Measurements from ENCODE around the gene HIVEP2. TPM values are rescaled to one million over a fixed set of nuclear protein-coding genes. Genes with fewer than 3 reads are reported as not detected.

The HIVEP2 gene
- total RNA-seq, 2 donors from 2014 or later: 23.8 to 33.1 TPM

GRCh38 chr6:142816486-142816885 is 128.5 kb downstream of the HIVEP2 start:
- no peak for DNase-seq (ENCODE audit: low spot score in 2 of 2)
- Mint-ChIP-seq H3K9me3 (peaks cover 4 to 7% of the 10 kb centered on the region in 2 donors), H3K36me3 (peaks cover 4 to 36% of the 10 kb centered on the region in 2 donors), H3K27ac (no peak overlapping the region)
- ATAC-seq: no peak

GRCh38 chr6:142816031-142816430 is 128.9 kb downstream of the HIVEP2 start:
- peaks cover 7 to 32% of the 10 kb centered on the region in 2 donors for H3K36me3 Mint-ChIP-seq
- no peak overlapping the region for H3K27ac Mint-ChIP-seq
- no peak for DNase-seq (ENCODE audit: low spot score in 2 of 2)

DNA sequence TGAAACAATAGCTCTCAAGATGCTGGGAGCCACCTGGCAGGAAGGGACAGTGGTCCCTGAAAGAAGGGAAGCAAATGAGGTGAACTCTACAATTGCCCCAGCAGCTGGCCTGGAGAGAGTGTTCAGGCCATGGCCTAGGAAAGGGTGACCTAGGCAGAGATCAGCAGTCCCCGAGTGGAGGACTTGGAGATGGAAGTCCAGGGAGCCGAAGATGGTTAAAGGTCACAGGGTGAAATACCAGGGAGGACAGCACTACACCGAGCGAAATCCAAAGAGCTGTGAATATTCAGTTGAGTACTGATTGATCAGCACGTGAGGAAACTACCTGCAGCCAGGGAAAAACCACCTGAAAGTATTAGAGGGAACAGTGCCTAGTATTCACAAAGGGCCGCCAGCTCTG is 133.1 kb downstream of the HIVEP2 start:
- peaks cover 8 to 46% of the 10 kb centered on the region in 2 donors for H3K36me3 Mint-ChIP-seq
- DNase-seq (ENCODE audit: low spot score in 2 of 2) (no peak), ATAC-seq (peak in 1 of 2 donors; percentile 12)

More at GRCh38 chr6:142816031-142816430, 128.9 kb downstream of the HIVEP2 start:
- H3K9me3 Mint-ChIP-seq: peaks cover 4 to 7% of the 10 kb centered on the region in 2 donors
- no peak for ATAC-seq

DNA sequence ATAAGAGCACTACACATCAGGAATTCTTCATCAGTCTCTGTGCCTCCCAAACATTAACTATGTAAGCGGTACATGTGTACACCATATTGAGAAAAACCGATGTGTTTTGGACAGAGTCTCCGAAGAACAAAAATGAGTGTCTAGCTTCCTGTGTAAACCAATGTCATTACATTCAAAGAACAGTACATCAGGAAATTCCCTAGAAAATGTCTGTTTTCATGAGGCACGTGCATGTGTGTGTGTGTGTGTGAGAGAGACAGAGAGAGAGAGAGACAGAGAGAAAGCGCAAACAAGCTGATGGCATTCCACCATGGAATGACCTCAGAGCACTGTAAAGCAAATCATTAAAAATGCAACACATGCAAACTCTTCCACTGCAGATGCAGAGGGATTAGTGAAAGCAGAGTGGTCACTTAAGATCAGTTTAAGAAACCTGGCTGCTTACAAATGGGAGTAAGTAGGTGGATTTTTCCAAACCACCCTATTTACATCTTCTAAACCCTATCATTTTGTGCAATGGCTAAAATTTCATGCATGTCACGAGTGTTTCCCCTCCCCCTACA is 133.9 kb downstream of the HIVEP2 start:
- ATAC-seq (peak; percentile 69 to 83), DNase-seq (ENCODE audit: low spot score in 2 of 2) (no peak)
- Mint-ChIP-seq H3K36me3 (peaks cover 8 to 45% of the 10 kb centered on the region in 2 donors), H3K9me3 (no peaks in the 10 kb centered on the region), H3K27ac (peak overlapping the region; percentile 61 to 73)

More for the DNA sequence above, 133.1 kb downstream of the HIVEP2 start:
- peaks cover 0 to 7% of the 10 kb centered on the region in 2 donors for H3K9me3 Mint-ChIP-seq
- H3K27ac Mint-ChIP-seq: peak overlapping the region; percentile 39 to 73

DNA sequence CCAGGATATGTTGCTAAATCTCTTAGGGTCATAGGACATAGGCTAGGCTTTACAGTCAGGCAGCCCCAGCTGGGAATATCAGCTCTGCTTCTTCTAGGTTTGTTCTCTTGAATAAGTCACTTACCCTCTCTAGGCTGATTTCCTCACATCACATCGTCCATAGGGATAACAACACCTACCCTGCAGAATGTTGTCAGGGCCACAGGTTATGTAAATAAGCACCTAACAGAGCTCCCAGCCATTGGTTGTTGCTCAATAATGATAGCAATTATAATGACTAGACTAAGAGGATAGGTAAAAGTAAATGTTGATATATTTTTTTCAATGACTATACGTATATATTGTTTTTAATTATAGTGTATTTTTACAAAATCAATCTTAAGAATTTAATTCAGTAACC is 135.0 kb downstream of the HIVEP2 start:
- no peaks in the 10 kb centered on the region for H3K9me3 Mint-ChIP-seq
- ATAC-seq (no peak), DNase-seq (ENCODE audit: low spot score in 2 of 2) (no peak)
- no peak overlapping the region for H3K27ac Mint-ChIP-seq
- peaks cover 5 to 48% of the 10 kb centered on the region in 2 donors for H3K36me3 Mint-ChIP-seq

- H3K27ac Mint-ChIP-seq: peak overlapping the region in 1 of 2 donors; percentile 78
- ATAC-seq: no peak
- H3K9me3 Mint-ChIP-seq: no peaks in the 10 kb centered on the region
- DNase-seq (ENCODE audit: low spot score in 2 of 2): no peak
- peaks cover 4 to 37% of the 10 kb centered on the region in 2 donors for H3K36me3 Mint-ChIP-seq
Measured at GRCh38 chr6:142808405-142809061, 136.4 kb downstream of the HIVEP2 start.

DNA sequence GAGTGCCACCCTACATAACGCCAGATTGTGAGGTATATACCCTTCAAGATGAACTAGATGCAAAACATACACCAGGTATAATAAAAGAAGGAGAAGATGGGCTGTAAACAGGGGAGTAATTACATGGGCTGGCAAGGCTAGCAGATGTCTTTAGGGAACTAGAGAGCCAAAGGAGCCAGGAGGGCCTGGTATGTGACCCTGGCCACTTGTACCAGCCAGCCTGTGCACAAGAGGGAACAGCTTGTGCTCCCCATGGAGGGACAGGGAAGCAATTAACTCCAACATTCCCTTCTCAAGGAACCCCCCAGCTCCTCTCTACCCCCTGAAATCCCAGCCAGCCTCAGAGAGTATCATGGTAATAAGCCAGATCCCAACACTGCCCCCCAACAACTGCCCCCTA is 139.9 kb downstream of the HIVEP2 start:
- Mint-ChIP-seq H3K36me3 (peaks cover 7 to 61% of the 10 kb centered on the region in 2 donors), H3K27ac (peak overlapping the region in 1 of 2 donors; percentile 29)

DNA sequence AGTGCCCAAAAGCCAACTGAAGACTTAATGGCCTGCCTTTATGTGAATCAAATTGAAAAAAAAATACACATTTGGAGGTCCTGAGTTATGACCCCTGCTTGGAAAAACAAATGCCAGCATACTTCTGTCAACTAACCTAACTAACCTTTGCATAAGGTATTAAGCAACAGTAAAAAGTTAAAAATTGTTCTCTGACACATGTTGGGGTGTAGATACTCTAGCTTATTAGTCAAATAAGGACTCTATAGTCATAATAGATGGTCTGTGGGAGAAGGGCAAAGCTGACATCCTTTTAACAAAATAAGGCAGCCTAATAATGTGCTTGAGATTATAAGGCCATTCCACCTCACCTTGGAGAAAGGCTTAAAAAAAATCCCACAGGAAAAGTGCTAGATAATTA is 140.5 kb downstream of the HIVEP2 start:
- H3K36me3 Mint-ChIP-seq: peaks cover 7 to 60% of the 10 kb centered on the region in 2 donors
- no peak for DNase-seq (ENCODE audit: low spot score in 2 of 2)
- peak overlapping the region in 1 of 2 donors; percentile 29 for H3K27ac Mint-ChIP-seq
- peaks cover 3 to 7% of the 10 kb centered on the region in 2 donors for H3K9me3 Mint-ChIP-seq
- peak in 1 of 2 donors; percentile 36 for ATAC-seq

More for the DNA sequence above, 139.9 kb downstream of the HIVEP2 start:
- DNase-seq (ENCODE audit: low spot score in 2 of 2): no peak
- H3K9me3 Mint-ChIP-seq: peaks cover 3 to 7% of the 10 kb centered on the region in 2 donors
- ATAC-seq: no peak

DNA sequence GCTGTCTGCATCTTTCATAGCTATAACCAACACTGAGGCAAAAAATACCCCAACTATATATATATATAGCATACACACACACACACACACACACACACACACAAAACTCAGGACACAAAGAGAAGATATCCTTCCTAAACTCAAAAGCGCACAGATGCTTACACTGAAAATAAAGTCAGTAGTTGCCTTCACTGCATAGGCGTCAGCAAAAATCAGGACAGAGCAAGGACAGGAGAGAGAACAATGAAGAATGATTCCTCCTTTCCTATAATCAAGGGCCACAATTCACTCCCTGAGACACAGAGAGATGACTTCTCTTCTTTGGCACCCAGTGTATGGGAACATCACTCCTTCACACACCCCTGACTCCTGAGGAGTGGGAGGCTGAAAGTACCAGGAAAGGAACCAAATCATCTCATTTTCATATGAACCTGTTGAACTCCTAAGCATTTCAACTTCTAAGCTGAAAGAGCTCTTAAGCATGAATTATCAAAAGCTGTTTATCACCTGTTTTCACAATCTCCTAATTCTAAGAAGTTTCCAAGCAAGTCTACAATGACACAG is 141.4 kb downstream of the HIVEP2 start:
- Mint-ChIP-seq H3K9me3 (peaks cover 3 to 7% of the 10 kb centered on the region in 2 donors), H3K36me3 (peaks cover 7 to 51% of the 10 kb centered on the region in 2 donors), H3K27ac (peak overlapping the region; percentile 11 to 80)
- no peak for DNase-seq (ENCODE audit: low spot score in 2 of 2)
- ATAC-seq: peak; percentile 9 to 19

GRCh38 chr6:142803032-142803431 is 141.9 kb downstream of the HIVEP2 start:
- ATAC-seq (no peak), DNase-seq (ENCODE audit: low spot score in 2 of 2) (no peak)
- peak overlapping the region; percentile 22 to 80 for H3K27ac Mint-ChIP-seq
- H3K36me3 Mint-ChIP-seq: peaks cover 7 to 46% of the 10 kb centered on the region in 2 donors
- peaks cover 3 to 7% of the 10 kb centered on the region in 2 donors for H3K9me3 Mint-ChIP-seq

- peak; percentile 89 to 98 for ATAC-seq
- peaks cover 3 to 7% of the 10 kb centered on the region in 2 donors for H3K9me3 Mint-ChIP-seq
- peak in 1 of 2 donors; percentile 61 for DNase-seq (ENCODE audit: low spot score in 2 of 2)
- H3K36me3 Mint-ChIP-seq: peaks cover 7 to 40% of the 10 kb centered on the region in 2 donors
- peak overlapping the region; percentile 22 to 80 for H3K27ac Mint-ChIP-seq
Measured at GRCh38 chr6:142802124-142802523, 142.9 kb downstream of the HIVEP2 start.

GRCh38 chr6:142800240-142800639 is 144.7 kb downstream of the HIVEP2 start:
- ATAC-seq (no peak), DNase-seq (ENCODE audit: low spot score in 2 of 2) (no peak)
- no peak overlapping the region for H3K27ac Mint-ChIP-seq
- H3K36me3 Mint-ChIP-seq: peaks cover 7 to 30% of the 10 kb centered on the region in 2 donors
- peaks cover 3 to 7% of the 10 kb centered on the region in 2 donors for H3K9me3 Mint-ChIP-seq

DNA sequence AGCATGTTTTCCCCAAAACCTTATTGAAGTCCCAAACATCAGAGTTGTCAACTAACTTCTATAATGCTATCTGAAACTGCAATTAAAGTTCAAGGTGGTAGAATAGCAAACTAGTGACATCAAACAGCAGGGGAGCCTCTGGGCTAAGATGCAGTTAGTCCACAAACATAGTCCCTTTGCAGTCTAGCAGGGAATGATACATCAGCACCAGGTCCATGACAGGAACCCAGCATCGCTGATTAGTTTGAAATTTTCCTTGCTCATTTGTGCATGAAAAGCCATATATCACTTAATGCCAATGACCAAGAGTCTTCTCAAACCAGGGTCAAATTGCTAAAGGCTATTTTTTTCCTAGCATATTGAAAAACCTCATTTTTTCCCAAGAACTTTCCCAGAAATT is 145.3 kb downstream of the HIVEP2 start:
- peaks cover 3 to 7% of the 10 kb centered on the region in 2 donors for H3K9me3 Mint-ChIP-seq
- no peak overlapping the region for H3K27ac Mint-ChIP-seq
- ATAC-seq (no peak), DNase-seq (ENCODE audit: low spot score in 2 of 2) (no peak)
- H3K36me3 Mint-ChIP-seq: peaks cover 7 to 30% of the 10 kb centered on the region in 2 donors

DNA sequence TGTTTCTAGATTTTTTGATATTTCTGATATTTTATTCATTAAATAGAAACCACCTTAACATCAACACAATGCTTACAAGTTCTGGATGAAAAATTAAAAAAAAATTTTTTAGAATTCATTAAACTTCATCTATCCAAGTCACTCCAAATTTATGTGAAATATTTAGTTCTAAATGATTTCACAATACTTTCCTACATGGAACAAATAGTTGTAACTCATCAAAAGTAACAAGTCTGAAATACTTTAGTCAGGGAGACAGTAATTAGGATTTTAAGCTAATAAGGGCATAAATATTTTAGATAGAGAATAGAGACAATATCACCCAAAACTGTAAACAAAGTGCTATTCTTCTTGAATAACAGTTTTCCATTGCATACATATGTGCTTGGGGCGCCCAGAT is 147.8 kb downstream of the HIVEP2 start:
- no peak for ATAC-seq
- DNase-seq (ENCODE audit: low spot score in 2 of 2): no peak
- Mint-ChIP-seq H3K36me3 (peaks cover 7 to 33% of the 10 kb centered on the region in 2 donors), H3K27ac (no peak overlapping the region), H3K9me3 (peaks cover 3 to 7% of the 10 kb centered on the region in 2 donors)

- no peak overlapping the region for H3K27ac Mint-ChIP-seq
- no peak for DNase-seq (ENCODE audit: low spot score in 2 of 2)
- H3K36me3 Mint-ChIP-seq: peaks cover under 1 to 33% of the 10 kb centered on the region in 2 donors
- ATAC-seq: peak in 1 of 2 donors; percentile 45
- H3K9me3 Mint-ChIP-seq: peaks cover 0 to 2% of the 10 kb centered on the region in 2 donors
Measured at GRCh38 chr6:142796571-142796970, 148.4 kb downstream of the HIVEP2 start.

- H3K9me3 Mint-ChIP-seq: peaks cover 0 to 1% of the 10 kb centered on the region in 2 donors
- no peak overlapping the region for H3K27ac Mint-ChIP-seq
- H3K36me3 Mint-ChIP-seq: peaks cover 0 to 30% of the 10 kb centered on the region in 2 donors
- no peak for DNase-seq (ENCODE audit: low spot score in 2 of 2)
- peak in 1 of 2 donors; percentile 19 for ATAC-seq
Measured at GRCh38 chr6:142796024-142796423, 149.0 kb downstream of the HIVEP2 start.

DNA sequence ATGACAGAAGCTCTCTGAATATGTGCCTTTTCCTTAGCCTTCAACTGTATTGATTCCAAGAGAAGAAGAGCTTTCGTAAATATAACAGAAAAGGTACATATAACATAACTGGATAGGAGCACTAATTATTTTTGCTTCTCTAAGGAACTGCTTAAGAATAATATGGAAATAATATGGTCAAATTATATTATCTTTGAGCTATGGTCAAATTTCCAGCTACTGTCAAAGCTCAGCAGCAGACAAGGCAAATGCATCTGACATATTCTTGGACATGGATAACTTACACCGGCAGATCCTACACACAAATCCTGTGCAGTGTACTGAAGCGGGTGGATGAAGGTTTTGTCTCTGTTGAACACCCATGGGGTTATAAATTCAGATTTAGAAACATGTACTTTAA is 150.6 kb downstream of the HIVEP2 start:
- H3K36me3 Mint-ChIP-seq: peaks cover 0 to 29% of the 10 kb centered on the region in 2 donors
- no peak overlapping the region for H3K27ac Mint-ChIP-seq
- ATAC-seq (no peak), DNase-seq (ENCODE audit: low spot score in 2 of 2) (no peak)
- peaks cover 0 to 4% of the 10 kb centered on the region in 2 donors for H3K9me3 Mint-ChIP-seq
